HepG2 (cell line): ENCODE results near the gene KDM7A. TPM values are rescaled to one million over a fixed set of nuclear protein-coding genes. Genes with fewer than 3 reads are reported as not detected.

Experiments used
- ATAC-seq: fragments of 200-7000 bp; cut with Tn5 transposase; 3 replicates; pipeline ENCODE4 v1.9.1; 2020; ENCODE audit warnings: mild to moderate bottlenecking, moderate library complexity
- BruUV-seq: library from RNA; stranded (reverse); fragments of 400-500 nt; replicated peaks from 2 replicates; lab custom pipeline; 2021; lab: Mats Ljungman, UMichigan
- CTCF ChIA-PET: fragments of 300-600 bp; formaldehyde crosslinking; extraction: SDS; loops from one replicate; lab custom pipeline; 2021; ENCODE audit warnings: low total read pairs, inconsistent platforms, low intra/inter-chr PET ratio; lab: Yijun Ruan, JAX
- POLR2A ChIA-PET: fragments of 350-600 bp; sonication (Branson Sonifier 250); formaldehyde crosslinking; loops from one replicate; lab custom pipeline; 2020; ENCODE audit warnings: antibody characterized with exemption, inconsistent platforms; lab: Yijun Ruan, JAX
- DNase-seq: peaks from one replicate; pipeline ENCODE4 v3.0.0-alpha.2; 2015; ENCODE audit warnings: low spot score
- FAIRE-seq: peaks from 3 replicates; lab custom pipeline; 2011; peaks lifted over from hg19 to GRCh38; lab: Jason Lieb, UNC
- H2AFZ ChIP-seq: one replicate; pipeline ENCODE4 v1.6.1; 2011; ENCODE audit warnings: low read length, inconsistent platforms
- H3K27ac ChIP-seq: fragments of 300-600 bp; 3 replicates; pipeline ENCODE4 v1.8.0; 2011; ENCODE audit warnings: mixed run types, mild to moderate bottlenecking, mixed read lengths, low read length, inconsistent platforms; ENCODE audit not compliant: insufficient read depth; ENCODE audit errors: extremely low read length
- H3K27me3 ChIP-seq, 2 experiments: fragments of 200-600 bp in 1 of 2; 2 replicates in 1 of 2; 3 replicates in 1 of 2; pipeline versions ENCODE4 v1.6.0 to v1.8.0; 2011; ENCODE audit warnings: low read length in 2 of 2, mild to moderate bottlenecking in 2 of 2, moderate library complexity in 2 of 2, inconsistent platforms in 1 of 2; ENCODE audit not compliant: insufficient read depth in 2 of 2, control insufficient read depth in 1 of 2
- H3K36me3 ChIP-seq, 2 experiments: fragments of 200-600 bp in 1 of 2; replicated peaks in 1 of 2; 2 replicates in 1 of 2; 3 replicates in 1 of 2; pipeline versions ENCODE4 v1.5.1 to v1.8.0; 2011; ENCODE audit warnings: low read length in 2 of 2, inconsistent platforms in 1 of 2; ENCODE audit not compliant: insufficient read depth in 2 of 2, control insufficient read depth in 1 of 2
- H3K4me1 ChIP-seq: 2 replicates; pipeline ENCODE4 v1.5.1; 2012; ENCODE audit warnings: low read length, inconsistent platforms; ENCODE audit not compliant: insufficient read depth
- H3K4me2 ChIP-seq: 2 replicates; pipeline ENCODE4 v1.6.0; 2011; ENCODE audit warnings: low read depth, low read length, inconsistent platforms
- H3K4me3 ChIP-seq, 3 experiments: fragments of 200-600 bp in 1 of 3; sonication (generic), shearing (Covaris generic) in 1 of 3; replicated peaks in 1 of 3; 2 replicates each; pipeline ENCODE4 v1.5.1; 2011 to 2016; ENCODE audit warnings: low read length in 3 of 3, inconsistent platforms in 2 of 3, low read depth in 2 of 3, mild to moderate bottlenecking in 2 of 3, control low read depth in 1 of 3, mixed read lengths in 1 of 3; ENCODE audit not compliant: insufficient read depth in 1 of 3
- H3K79me2 ChIP-seq: one replicate; pipeline ENCODE4 v1.6.1; 2011; ENCODE audit warnings: low read length, inconsistent platforms; ENCODE audit not compliant: insufficient read depth
- H3K9ac ChIP-seq: 2 replicates; pipeline ENCODE4 v1.6.0; 2011; ENCODE audit warnings: mild to moderate bottlenecking, low read depth, low read length, inconsistent platforms; ENCODE audit not compliant: insufficient read depth
- H3K9me3 ChIP-seq: 2 replicates; pipeline ENCODE4 v1.5.1; 2012; ENCODE audit warnings: mild to moderate bottlenecking, low read length
- H4K20me1 ChIP-seq: 2 replicates; pipeline ENCODE4 v1.6.0; 2011; ENCODE audit warnings: inconsistent platforms, mild to moderate bottlenecking, low read length, moderate library complexity; ENCODE audit not compliant: insufficient read depth
- ASH2L ChIP-seq: fragments of 300-600, 200-600 bp; sonication (generic); IDR thresholded peaks from 2 replicates; pipeline ENCODE4 v1.7.0; 2017; ENCODE audit warnings: low read depth, mild to moderate bottlenecking, moderate library complexity, mixed read lengths, low read length; ENCODE audit not compliant: insufficient read length
- ELF1 ChIP-seq: sonication (generic); formaldehyde crosslinking; IDR thresholded peaks from 2 replicates; pipeline ENCODE4 v1.4.0; 2020; ENCODE audit warnings: missing genetic modification reagents
- GPN1 ChIP-seq: sonication (generic); formaldehyde crosslinking; IDR thresholded peaks from 2 replicates; pipeline ENCODE4 v1.5.1; 2020; ENCODE audit warnings: missing genetic modification reagents, borderline replicate concordance
- HNRNPL ChIP-seq: fragments of 200-400 bp; formaldehyde crosslinking; IDR thresholded peaks from 2 replicates; pipeline ENCODE4 v1.6.1; 2017; ENCODE audit warnings: mild to moderate bottlenecking, low read depth, low read length
- MXD1 ChIP-seq: sonication (generic); formaldehyde crosslinking; IDR thresholded peaks from 2 replicates; pipeline ENCODE4 v1.4.0; 2020; ENCODE audit warnings: mild to moderate bottlenecking, missing genetic modification reagents
- RBM22 ChIP-seq: fragments of 200-400 bp; formaldehyde crosslinking; optimal IDR thresholded peaks from 2 replicates; pipeline ENCODE3; 2017; ENCODE audit warnings: mild to moderate bottlenecking, low read length, moderate library complexity
- SOX5 ChIP-seq: IDR thresholded peaks from 2 replicates; pipeline ENCODE4 v1.6.1; 2016; ENCODE audit warnings: borderline replicate concordance
- UBTF ChIP-seq: sonication (generic); formaldehyde crosslinking; IDR thresholded peaks from 2 replicates; pipeline ENCODE4 v1.4.0; 2020; ENCODE audit warnings: mild to moderate bottlenecking, missing genetic modification reagents
- ZNF337 ChIP-seq: sonication (generic); formaldehyde crosslinking; IDR thresholded peaks from 2 replicates; pipeline ENCODE4 v1.5.1; 2020; ENCODE audit warnings: missing genetic modification reagents, low read depth, mild to moderate bottlenecking, borderline replicate concordance
- in situ Hi-C: cut with HindIII; loops from 2 replicates; pipeline ENCODE4 v1.10.0; 2017; ENCODE audit warnings: low pct_unique_long_range_greater_than_20kb; ENCODE audit not compliant: extremely low pct_ligation_motif_present
- intact Hi-C: fragments of 100-400 bp; cut with micrococcal nuclease; formaldehyde crosslinking; loops from one replicate; pipeline ENCODE4 v1.10.0; 2022; ENCODE audit not compliant: unreplicated experiment
- polyA plus RNA-seq, 8 experiments: library from polyadenylated mRNA; depleted of rRNA in 3 of 8; stranded (reverse) in 7 of 8; unstranded in 1 of 8; fragments of >200 nt; fragmentation: Illumina TruSeq in 4 of 8; extraction: Trizol in 4 of 8; gene quantifications; 2 replicates each; pipeline versions ENCODE4 v1.2.1 to v1.2.3, GENCODE V29; 2011 to 2016; ENCODE audit warnings: low read depth in 4 of 8, missing spikeins in 1 of 8, mixed read lengths in 1 of 8; ENCODE audit not compliant: insufficient read depth in 1 of 8
- total RNA-seq, 5 experiments: library from RNA; depleted of rRNA; stranded (reverse); fragments of >200 nt; fragmentation: Illumina TruSeq; extraction: Trizol; gene quantifications; 2 replicates each; pipeline ENCODE4 v1.2.3, GENCODE V29; 2016; ENCODE audit warnings: low read depth in 1 of 5

KDM7A gene
- total and polyA plus RNA-seq, 2 of the 13 experiments (the other 11 are each of a cell fraction or from before 2014, with no cell fraction given), result 10.8 to 16.8 TPM

GRCh38 chr7:140192620-140193019 is 15.8 kb upstream of the KDM7A start:
- H3K4me1 ChIP-seq, result peaks cover 24% of the 10 kb centered on the region
- H2AFZ ChIP-seq, result no peak overlapping the region
- intact Hi-C loops (no loop called here), in situ Hi-C loops (no loop called here)
- no peak overlapping the region for H3K4me2 ChIP-seq
- no peak for DNase-seq
- H3K27ac ChIP-seq, result no peak overlapping the region
- no peak for FAIRE-seq
- H3K36me3 ChIP-seq, result no peaks in the 10 kb centered on the region
- CTCF ChIA-PET, result no interaction called here
- no peak for TF ChIP-seq ZNF337 (CRISPR knock-in tag)
- no peak for TF ChIP-seq RBM22
- TF ChIP-seq UBTF (CRISPR knock-in tag), result no peak
- no peak for TF ChIP-seq ASH2L
- no peak for TF ChIP-seq MXD1 (CRISPR knock-in tag)
- no peak for TF ChIP-seq HNRNPL
- no peak for TF ChIP-seq ELF1 (CRISPR knock-in tag)
- no peak for TF ChIP-seq GPN1 (CRISPR knock-in tag)
- no peak for TF ChIP-seq SOX5 (CRISPR knock-in tag)
- peaks cover 0 to 7% of the 10 kb centered on the region in 2 experiments; a peak in 1 of 5 replicates for H3K27me3 ChIP-seq
- H3K79me2 ChIP-seq, result no peaks in the 10 kb centered on the region
- H3K4me3 ChIP-seq, result no peak overlapping the region
- no peak for ATAC-seq
- H3K9ac ChIP-seq, result no peak overlapping the region
- POLR2A ChIA-PET, result interaction anchor here (2.8 kb wide), 1 partner anchor 15 kb away, joined by 11 read pairs; the partner anchor contains the start of gene KDM7A
- BruUV-seq, result no TSS peak
- no peaks in the 10 kb centered on the region for H4K20me1 ChIP-seq
- H3K9me3 ChIP-seq, result no peaks in the 10 kb centered on the region
